ENCODE measurements around the gene CCSER2. TPM values are rescaled to one million over a fixed set of nuclear protein-coding genes. Genes with fewer than 3 reads are reported as not detected.
"Not testable (repeated sequence)": the region's sequence is repeated elsewhere in the genome, so short reads cannot be mapped to it uniquely, and the experiment has no call there.

CCSER2 gene
- polyA plus RNA-seq, 1 donor (not counting 4 experiments of a cell fraction or from before 2014, with no cell fraction given): 26.7 TPM

- Histone ChIP-seq H2AFZ (ENCODE audit: control insufficient read depth, low read length) (no peak overlapping the region), H3K4me2 (ENCODE audit: control insufficient read depth, extremely low read depth, insufficient read depth, low read depth, low read length) (no peak overlapping the region), H3K9me1 (ENCODE audit: control insufficient read depth, extremely low read depth, insufficient read depth, low read length) (no peaks in the 10 kb centered on the region), H4K20me1 (ENCODE audit: control insufficient read depth, extremely low read depth, insufficient read depth, low read length) (no peaks in the 10 kb centered on the region), H3K27me3 (ENCODE audit: control insufficient read depth, extremely low read depth, insufficient read depth, low read length) (no peaks in the 10 kb centered on the region), H3K4me3 (ENCODE audit: control insufficient read depth in 2 of 3, extremely low read depth in 1 of 3, insufficient read depth in 2 of 3, low read depth in 1 of 3, low read length in 3 of 3) (no peak overlapping the region), H3K9ac (ENCODE audit: control insufficient read depth, extremely low read depth, insufficient read depth, low read length) (no peak overlapping the region), H3K4me1 (ENCODE audit: control insufficient read depth, extremely low read depth, insufficient read depth, low read length) (no peaks in the 10 kb centered on the region), H3K9me3 (ENCODE audit: control insufficient read depth, low read depth, low read length) (peaks cover 3% of the 10 kb centered on the region), H3K36me3 (ENCODE audit: control insufficient read depth in 2 of 2, extremely low read depth in 1 of 2, insufficient read depth in 2 of 2, low read length in 2 of 2) (peaks cover 0 to 3% of the 10 kb centered on the region in 2 experiments), H3K79me2 (ENCODE audit: control insufficient read depth, insufficient read depth, low read length) (peaks cover 37% of the 10 kb centered on the region), H3K27ac (ENCODE audit: control insufficient read depth, insufficient read depth, low read length) (no peak overlapping the region)
- DNase-seq (ENCODE audit: low read depth, low spot score): no peak
- TF ChIP-seq CTCF (optimal IDR thresholded peaks at IDR 0.05 in 1 of 3, IDR thresholded peaks at IDR 0.05 in 1 of 3, conservative IDR thresholded peaks at IDR 0.05 in 1 of 3; ENCODE audit: extremely low read depth in 1 of 3, insufficient read depth in 2 of 3, low read length in 3 of 3) (no peak), EZH2 (IDR thresholded peaks at IDR 0.05; ENCODE audit: low read length) (no peak)
- no peak for FAIRE-seq
- dilution Hi-C loops (cut with MboI; ENCODE audit: extremely low pct_ligation_motif_present, low sequenced_read_pairs): no loop called here
Observed at GRCh38 chr10:84407388-84408049, 79.1 kb downstream of the CCSER2 start.

- Histone ChIP-seq H3K4me3 (ENCODE audit: control insufficient read depth in 2 of 3, extremely low read depth in 1 of 3, insufficient read depth in 2 of 3, low read depth in 1 of 3, low read length in 3 of 3) (no peak overlapping the region), H3K27me3 (ENCODE audit: control insufficient read depth, extremely low read depth, insufficient read depth, low read length) (no peaks in the 10 kb centered on the region), H3K4me2 (ENCODE audit: control insufficient read depth, extremely low read depth, insufficient read depth, low read depth, low read length) (no peak overlapping the region), H3K9ac (ENCODE audit: control insufficient read depth, extremely low read depth, insufficient read depth, low read length) (no peak overlapping the region), H3K27ac (ENCODE audit: control insufficient read depth, insufficient read depth, low read length) (no peak overlapping the region), H3K79me2 (ENCODE audit: control insufficient read depth, insufficient read depth, low read length) (peaks cover 66% of the 10 kb centered on the region), H3K36me3 (ENCODE audit: control insufficient read depth in 2 of 2, extremely low read depth in 1 of 2, insufficient read depth in 2 of 2, low read length in 2 of 2) (peaks cover 0 to 3% of the 10 kb centered on the region in 2 experiments), H3K4me1 (ENCODE audit: control insufficient read depth, extremely low read depth, insufficient read depth, low read length) (no peaks in the 10 kb centered on the region), H3K9me3 (ENCODE audit: control insufficient read depth, low read depth, low read length) (peaks cover 5% of the 10 kb centered on the region), H3K9me1 (ENCODE audit: control insufficient read depth, extremely low read depth, insufficient read depth, low read length) (no peaks in the 10 kb centered on the region), H4K20me1 (ENCODE audit: control insufficient read depth, extremely low read depth, insufficient read depth, low read length) (no peaks in the 10 kb centered on the region), H2AFZ (ENCODE audit: control insufficient read depth, low read length) (no peak overlapping the region)
- DNase-seq (ENCODE audit: low read depth, low spot score): no peak
- dilution Hi-C loops (cut with MboI; ENCODE audit: extremely low pct_ligation_motif_present, low sequenced_read_pairs): no loop called here
- TF ChIP-seq CTCF (optimal IDR thresholded peaks at IDR 0.05 in 1 of 3, IDR thresholded peaks at IDR 0.05 in 1 of 3, conservative IDR thresholded peaks at IDR 0.05 in 1 of 3; ENCODE audit: extremely low read depth in 1 of 3, insufficient read depth in 2 of 3, low read length in 3 of 3) (no peak), EZH2 (IDR thresholded peaks at IDR 0.05; ENCODE audit: low read length) (no peak)
- FAIRE-seq: no peak
Observed at GRCh38 chr10:84412482-84412881, 84.1 kb downstream of the CCSER2 start.

GRCh38 chr10:84414110-84414509 is 85.7 kb downstream of the CCSER2 start:
- H3K27ac ChIP-seq (ENCODE audit: control insufficient read depth, insufficient read depth, low read length); H3K4me3 ChIP-seq (ENCODE audit: control insufficient read depth in 2 of 3, extremely low read depth in 1 of 3, insufficient read depth in 2 of 3, low read depth in 1 of 3, low read length in 3 of 3); H3K4me1 ChIP-seq (ENCODE audit: control insufficient read depth, extremely low read depth, insufficient read depth, low read length); H4K20me1 ChIP-seq (ENCODE audit: control insufficient read depth, extremely low read depth, insufficient read depth, low read length); H3K9me1 ChIP-seq (ENCODE audit: control insufficient read depth, extremely low read depth, insufficient read depth, low read length); H3K4me2 ChIP-seq (ENCODE audit: control insufficient read depth, extremely low read depth, insufficient read depth, low read depth, low read length); DNase-seq (ENCODE audit: low read depth, low spot score); H3K27me3 ChIP-seq (ENCODE audit: control insufficient read depth, extremely low read depth, insufficient read depth, low read length); H3K36me3 ChIP-seq (ENCODE audit: control insufficient read depth in 2 of 2, extremely low read depth in 1 of 2, insufficient read depth in 2 of 2, low read length in 2 of 2); H2AFZ ChIP-seq (ENCODE audit: control insufficient read depth, low read length); FAIRE-seq; H3K9me3 ChIP-seq (ENCODE audit: control insufficient read depth, low read depth, low read length); H3K9ac ChIP-seq (ENCODE audit: control insufficient read depth, extremely low read depth, insufficient read depth, low read length); dilution Hi-C loops (cut with MboI; ENCODE audit: extremely low pct_ligation_motif_present, low sequenced_read_pairs): not testable (repeated sequence)
- peaks cover 62% of the 10 kb centered on the region for H3K79me2 ChIP-seq (ENCODE audit: control insufficient read depth, insufficient read depth, low read length)
